ENCODE data around the gene CCL14.

DNA sequence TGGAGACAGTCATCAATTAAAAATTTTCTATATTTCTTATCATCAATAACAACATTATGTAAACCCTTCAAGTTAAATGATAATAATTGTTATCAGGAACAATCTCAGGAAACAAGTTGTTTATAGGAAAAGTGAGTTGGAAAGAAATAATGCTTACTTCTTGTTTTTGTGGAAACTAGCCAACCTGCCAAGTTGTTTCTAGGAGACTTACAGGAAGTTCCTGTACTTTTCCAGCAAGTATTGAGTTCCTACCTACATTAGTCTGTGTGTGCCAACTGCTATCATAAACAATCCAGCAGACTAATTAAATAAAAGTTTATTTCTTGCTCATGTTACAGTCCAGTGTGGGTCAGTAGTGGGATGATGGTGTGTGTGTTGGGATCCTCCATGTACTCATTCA lies 1.6 kb upstream of the CCL14 start:
- no peak for TF ChIP-seq POLR2A (IDR thresholded peaks at IDR 0.05)
- TF ChIP-seq CTCF (IDR thresholded peaks at IDR 0.05): no peak

Data from esophagus squamous epithelium (tissue), 4 donors.